ENCODE measurements around the gene P2RY1.

DNA sequence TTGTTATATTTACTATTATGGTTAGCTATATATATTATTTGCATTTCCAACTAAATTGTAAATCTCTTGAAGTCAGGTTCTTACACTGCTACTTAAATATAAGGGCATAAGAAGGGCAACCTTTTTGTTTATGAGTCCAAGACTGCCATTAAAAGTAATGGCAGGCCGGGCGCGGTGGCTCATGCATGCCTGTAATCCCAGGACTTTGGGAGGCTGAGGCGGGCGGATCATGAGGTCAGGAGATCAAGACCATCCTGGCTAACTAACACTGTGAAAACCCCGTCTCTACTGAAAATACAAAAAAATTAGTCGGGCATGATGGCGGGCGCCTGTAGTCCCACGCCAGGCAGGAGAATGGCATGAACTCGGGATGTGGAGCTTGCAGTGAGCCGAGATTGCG lies 2.9 kb upstream of the P2RY1 start:
- no peak for TF ChIP-seq POLR2A (IDR thresholded peaks at IDR 0.05)
- TF ChIP-seq, protein P1, sequence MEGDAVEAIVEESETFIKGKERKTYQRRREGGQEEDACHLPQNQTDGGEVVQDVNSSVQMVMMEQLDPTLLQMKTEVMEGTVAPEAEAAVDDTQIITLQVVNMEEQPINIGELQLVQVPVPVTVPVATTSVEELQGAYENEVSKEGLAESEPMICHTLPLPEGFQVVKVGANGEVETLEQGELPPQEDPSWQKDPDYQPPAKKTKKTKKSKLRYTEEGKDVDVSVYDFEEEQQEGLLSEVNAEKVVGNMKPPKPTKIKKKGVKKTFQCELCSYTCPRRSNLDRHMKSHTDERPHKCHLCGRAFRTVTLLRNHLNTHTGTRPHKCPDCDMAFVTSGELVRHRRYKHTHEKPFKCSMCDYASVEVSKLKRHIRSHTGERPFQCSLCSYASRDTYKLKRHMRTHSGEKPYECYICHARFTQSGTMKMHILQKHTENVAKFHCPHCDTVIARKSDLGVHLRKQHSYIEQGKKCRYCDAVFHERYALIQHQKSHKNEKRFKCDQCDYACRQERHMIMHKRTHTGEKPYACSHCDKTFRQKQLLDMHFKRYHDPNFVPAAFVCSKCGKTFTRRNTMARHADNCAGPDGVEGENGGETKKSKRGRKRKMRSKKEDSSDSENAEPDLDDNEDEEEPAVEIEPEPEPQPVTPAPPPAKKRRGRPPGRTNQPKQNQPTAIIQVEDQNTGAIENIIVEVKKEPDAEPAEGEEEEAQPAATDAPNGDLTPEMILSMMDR (IDR thresholded peaks at IDR 0.05): no peak
- no peak for TF ChIP-seq EP300 (IDR thresholded peaks at IDR 0.05)

All from suprapubic skin (tissue), 3 donors.